Transverse colon (tissue), 4 donors: ENCODE results near the gene C19orf81. TPM values are rescaled to one million over a fixed set of nuclear protein-coding genes. Genes with fewer than 3 reads are reported as not detected.

Experiments
- DNase-seq: peaks from one replicate; pipeline ENCODE4 v3.0.0-alpha.2; 2019
- H3K27ac ChIP-seq, 4 donors: fragments of 200-600 bp; sonication (generic); 2 replicates each; pipeline ENCODE4 v1.5.1; 2016 to 2018; ENCODE audit warnings: inconsistent platforms in 4 of 4
- H3K27me3 ChIP-seq: fragments of 200-600 bp; sonication (generic); 2 replicates; pipeline ENCODE4 v1.5.1; 2017; ENCODE audit warnings: inconsistent platforms
- H3K36me3 ChIP-seq, 4 donors: fragments of 200-600 bp; sonication (generic); 2 replicates each; pipeline ENCODE4 v1.5.1; 2017 to 2019; ENCODE audit warnings: inconsistent platforms in 4 of 4
- H3K4me1 ChIP-seq, 4 donors: fragments of 200-600 bp; sonication (generic); 2 replicates each; pipeline ENCODE4 v1.5.1; 2017 to 2020; ENCODE audit warnings: inconsistent platforms in 4 of 4
- H3K4me3 ChIP-seq, 4 donors: fragments of 200-600 bp; sonication (generic); 1 replicate in 1 of 4; 2 replicates in 3 of 4; pipeline versions ENCODE4 v1.5.1 to v1.6.1; 2017 to 2019; ENCODE audit warnings: inconsistent platforms in 4 of 4
- H3K9me3 ChIP-seq, 2 donors: fragments of 200-600 bp; sonication (generic); 2 replicates each; pipeline ENCODE4 v1.5.1; 2017 to 2019; ENCODE audit warnings: inconsistent platforms in 2 of 2
- CTCF ChIP-seq, 5 experiments: fragments of 200-600 bp in 3 of 5; fragments of 450-650 bp in 2 of 5; sonication (generic) in 3 of 5; IDR thresholded peaks; 1 replicate in 2 of 5; 2 replicates in 3 of 5; pipeline ENCODE4 v1.5.1; 2016 to 2017; ENCODE audit warnings: antibody characterized with exemption in 5 of 5, inconsistent platforms in 3 of 5, mild to moderate bottlenecking in 2 of 5, moderate library complexity in 1 of 5
- EP300 ChIP-seq: sonication (generic); formaldehyde crosslinking; IDR thresholded peaks from one replicate; pipeline ENCODE4 v1.6.1; 2017; ENCODE audit warnings: antibody characterized with exemption, low read depth
- POLR2A ChIP-seq: fragments of 450-650 bp; IDR thresholded peaks from one replicate; pipeline ENCODE4 v1.6.1; 2016; ENCODE audit warnings: antibody characterized with exemption, mild to moderate bottlenecking, moderate library complexity
- POLR2AphosphoS5 ChIP-seq, 3 donors: sonication (generic); formaldehyde crosslinking; IDR thresholded peaks; one replicate each; pipeline ENCODE4 v1.6.1; 2016; ENCODE audit warnings: antibody characterized with exemption in 3 of 3
- WGBS, 2 donors: methylation state at CpG; one replicate each; pipeline ENCODE4 v1.1.5; 2018; ENCODE audit warnings: low coverage in 1 of 2; 5-methylcytosine and 5-hydroxymethylcytosine counted together
- in situ Hi-C, 4 donors: fragments of 200-750 bp; cut with MboI; loops; one replicate each; pipeline versions ENCODE4 v1.15.0 to v1.15.1; 2017; ENCODE audit warnings: low sequenced_read_pairs in 3 of 4, low pct_ligation_motif_present in 1 of 4, low pct_unique_long_range_greater_than_20kb in 1 of 4
- intact Hi-C: fragments of 100-400 bp; cut with DNase I; formaldehyde crosslinking; loops from one replicate; pipeline ENCODE4 v1.15.1; 2023; ENCODE audit warnings: low total_unique reads
- total RNA-seq, 4 donors: library from RNA; depleted of rRNA; stranded (reverse); fragments of >200 nt; gene quantifications; one replicate each; pipeline ENCODE4 v1.1.0, GENCODE V29; 2016

The C19orf81 gene
- total RNA-seq, 4 donors from 2014 or later, result not detected

- no peak overlapping the region for H3K4me3 ChIP-seq
- in situ Hi-C loops, result no loop called here
- intact Hi-C loops, result no loop called here
- H3K27ac ChIP-seq, result no peak overlapping the region
- TF ChIP-seq CTCF (IDR thresholded peaks at IDR 0.05), result no peak
- no peak for TF ChIP-seq POLR2A
- TF ChIP-seq POLR2AphosphoS5 (IDR thresholded peaks at IDR 0.05), result no peak
- TF ChIP-seq EP300, result no peak
- no peaks in the 10 kb centered on the region for H3K9me3 ChIP-seq
- H3K4me1 ChIP-seq, result peaks cover 0 to 14% (median 11%) of the 10 kb centered on the region in 4 donors
- DNase-seq, result no peak
- no peaks in the 10 kb centered on the region for H3K36me3 ChIP-seq
- 68% methylated on average over 48 of the region's 49 CpGs; no CpG with 5 or more reads in 1 of the 2 donors for WGBS, 2 donors
- H3K27me3 ChIP-seq, result peaks cover 82% of the 10 kb centered on the region
Measured at GRCh38 chr19:50661766-50662650, 12.8 kb downstream of the C19orf81 start.

- H3K4me1 ChIP-seq, result peaks cover 0 to 21% (median 11%) of the 10 kb centered on the region in 4 donors
- H3K27me3 ChIP-seq, result peaks cover 82% of the 10 kb centered on the region
- H3K27ac ChIP-seq, result no peak overlapping the region
- WGBS, 2 donors, result 56 to 57% methylated on average over 12 to 16 of the region's 16 CpGs
- no peak for DNase-seq
- H3K9me3 ChIP-seq, result no peaks in the 10 kb centered on the region
- TF ChIP-seq CTCF (IDR thresholded peaks at IDR 0.05) (no peak), POLR2A (no peak)
- intact Hi-C loops, result no loop called here
- in situ Hi-C loops, result no loop called here
- H3K4me3 ChIP-seq, result no peak overlapping the region
- no peaks in the 10 kb centered on the region for H3K36me3 ChIP-seq
Measured at GRCh38 chr19:50662651-50663481, 13.6 kb downstream of the C19orf81 start.

GRCh38 chr19:50663482-50663790 lies 14.2 kb downstream of the C19orf81 start:
- H3K4me3 ChIP-seq, result no peak overlapping the region
- WGBS, 2 donors, result 91% methylated on average over 1 of the region's 1 CpG; no CpG with 5 or more reads in 1 of the 2 donors
- in situ Hi-C loops (no loop called here), intact Hi-C loops (no loop called here)
- no peaks in the 10 kb centered on the region for H3K36me3 ChIP-seq
- TF ChIP-seq POLR2AphosphoS5 (IDR thresholded peaks at IDR 0.05), result no peak
- TF ChIP-seq EP300, result no peak
- TF ChIP-seq POLR2A, result no peak
- no peak for TF ChIP-seq CTCF (IDR thresholded peaks at IDR 0.05)
- no peak for DNase-seq
- H3K4me1 ChIP-seq, result peaks cover 0 to 18% (median 8%) of the 10 kb centered on the region in 4 donors
- no peak overlapping the region for H3K27ac ChIP-seq
- H3K27me3 ChIP-seq, result peaks cover 82% of the 10 kb centered on the region
- no peaks in the 10 kb centered on the region for H3K9me3 ChIP-seq

GRCh38 chr19:50664204-50664603 lies 15.0 kb downstream of the C19orf81 start:
- no peak for DNase-seq
- TF ChIP-seq POLR2AphosphoS5 (IDR thresholded peaks at IDR 0.05) (no peak), CTCF (IDR thresholded peaks at IDR 0.05) (no peak), EP300 (no peak), POLR2A (no peak)
- Histone ChIP-seq H3K27ac (no peak overlapping the region), H3K9me3 (no peaks in the 10 kb centered on the region), H3K4me3 (no peak overlapping the region), H3K36me3 (no peaks in the 10 kb centered on the region), H3K27me3 (peaks cover 82% of the 10 kb centered on the region), H3K4me1 (peaks cover 0 to 11% (median under 1%) of the 10 kb centered on the region in 4 donors)
- WGBS, 2 donors, result 85% methylated on average over 6 of the region's 6 CpGs; no CpG with 5 or more reads in 1 of the 2 donors
- intact Hi-C loops, result no loop called here
- in situ Hi-C loops, result no loop called here
